ENCODE data around the gene ARL5C. TPM values are rescaled to one million over a fixed set of nuclear protein-coding genes. Genes with fewer than 3 reads are reported as not detected.
A peak's percentile ranks its signal among the peaks of the same experiment; 100 is the strongest.

The ARL5C gene
- polyA plus RNA-seq, 1 donor (not counting 4 experiments of a cell fraction or from before 2014, with no cell fraction given), result not detected

DNA sequence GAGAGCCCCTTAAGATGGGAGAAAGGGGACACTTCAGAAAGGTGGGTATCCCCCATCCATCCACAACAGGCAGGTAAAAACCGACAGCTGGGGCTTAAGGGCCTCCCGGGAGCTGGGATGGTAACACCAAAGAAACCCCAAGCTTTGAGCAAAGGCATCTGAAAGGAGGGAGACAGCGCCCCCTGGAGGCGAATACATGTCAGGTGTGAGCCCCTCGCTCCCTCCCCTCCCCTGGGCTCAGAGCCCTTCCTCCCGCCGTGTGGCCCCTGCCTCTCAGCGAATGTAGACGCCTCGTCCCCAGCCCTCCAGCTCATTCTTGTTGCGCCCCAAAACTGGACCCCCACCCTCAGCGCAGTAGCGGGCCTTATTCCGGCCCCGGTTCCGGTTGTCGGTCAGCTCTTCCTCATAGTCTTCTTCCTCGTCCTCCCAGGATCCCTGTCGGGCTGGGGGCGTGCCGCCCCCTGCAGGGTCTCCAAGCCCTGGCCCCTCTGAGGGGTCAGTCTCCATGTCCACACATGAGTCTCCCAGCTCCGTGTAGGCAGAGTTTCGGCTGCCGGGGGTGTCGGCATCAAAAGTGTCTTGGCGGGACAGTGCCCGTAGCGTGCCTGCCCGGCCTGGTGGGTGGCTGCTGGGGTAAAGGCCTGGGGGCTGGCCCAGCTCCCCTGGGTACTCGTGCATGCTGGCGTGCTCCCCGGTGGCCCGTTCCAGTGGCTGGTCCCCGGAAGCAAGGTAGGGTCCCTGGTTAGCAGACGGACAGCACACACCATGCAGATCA lies 9.1 kb upstream of the ARL5C start:
- FAIRE-seq, result no peak

DNA sequence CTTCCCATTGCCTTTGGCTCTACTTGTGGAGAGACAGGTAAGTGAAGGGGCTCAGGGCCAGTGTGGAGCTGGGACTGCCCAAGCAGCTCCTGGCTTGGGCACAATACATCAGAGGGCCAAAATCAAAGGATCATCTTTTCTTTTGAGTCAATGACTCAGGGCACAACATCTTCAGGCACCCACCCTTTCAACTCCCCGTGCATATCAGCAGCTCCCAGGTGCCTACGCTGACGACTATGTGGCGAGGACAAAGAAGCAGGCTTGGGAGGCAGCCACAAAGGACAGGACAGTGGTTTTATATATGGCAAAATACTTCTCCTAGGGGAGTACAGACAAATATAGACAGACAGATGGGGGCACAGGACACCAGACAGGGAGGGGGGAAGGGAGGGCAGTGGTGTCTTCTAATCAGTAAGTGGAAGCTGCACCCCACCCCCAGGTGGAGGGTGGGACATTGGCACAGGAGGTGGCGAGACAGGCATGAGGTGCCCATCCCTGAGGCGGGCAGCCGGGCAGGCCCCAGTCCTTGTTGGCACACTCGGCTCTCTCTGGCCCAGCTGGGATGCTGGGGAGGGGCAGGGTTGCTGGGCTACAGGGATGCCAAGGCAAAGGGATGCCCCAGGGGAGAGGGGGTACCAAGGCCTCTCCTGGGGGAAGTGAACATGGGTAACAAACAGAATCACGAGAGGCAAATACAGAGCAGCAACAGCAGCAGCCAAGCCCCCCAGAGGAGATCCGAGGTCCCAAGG lies 7.7 kb upstream of the ARL5C start:
- dilution Hi-C loops (cut with MboI; ENCODE audit: extremely low pct_ligation_motif_present, low sequenced_read_pairs), result no loop called here
- Histone ChIP-seq H3K9me1 (ENCODE audit: control insufficient read depth, extremely low read depth, insufficient read depth, low read length) (no peaks in the 10 kb centered on the region), H3K4me1 (ENCODE audit: control insufficient read depth, extremely low read depth, insufficient read depth, low read length) (peaks cover 5% of the 10 kb centered on the region), H4K20me1 (ENCODE audit: control insufficient read depth, extremely low read depth, insufficient read depth, low read length) (peaks cover 3% of the 10 kb centered on the region), H3K4me3 (ENCODE audit: control insufficient read depth in 2 of 3, extremely low read depth in 1 of 3, insufficient read depth in 2 of 3, low read depth in 1 of 3, low read length in 3 of 3) (no peak overlapping the region), H3K9ac (ENCODE audit: control insufficient read depth, extremely low read depth, insufficient read depth, low read length) (no peak overlapping the region), H3K36me3 (ENCODE audit: control insufficient read depth in 2 of 2, extremely low read depth in 1 of 2, insufficient read depth in 2 of 2, low read length in 2 of 2) (peaks cover 15 to 18% of the 10 kb centered on the region in 2 experiments), H3K27ac (ENCODE audit: control insufficient read depth, insufficient read depth, low read length) (no peak overlapping the region), H3K4me2 (ENCODE audit: control insufficient read depth, extremely low read depth, insufficient read depth, low read depth, low read length) (no peak overlapping the region), H3K79me2 (ENCODE audit: control insufficient read depth, insufficient read depth, low read length) (no peaks in the 10 kb centered on the region), H3K9me3 (ENCODE audit: control insufficient read depth, low read depth, low read length) (no peaks in the 10 kb centered on the region), H2AFZ (ENCODE audit: control insufficient read depth, low read length) (no peak overlapping the region), H3K27me3 (ENCODE audit: control insufficient read depth, extremely low read depth, insufficient read depth, low read length) (peaks cover 3% of the 10 kb centered on the region)
- DNase-seq (ENCODE audit: low read depth, low spot score) (no peak), FAIRE-seq (no peak)
- TF ChIP-seq, protein P1, sequence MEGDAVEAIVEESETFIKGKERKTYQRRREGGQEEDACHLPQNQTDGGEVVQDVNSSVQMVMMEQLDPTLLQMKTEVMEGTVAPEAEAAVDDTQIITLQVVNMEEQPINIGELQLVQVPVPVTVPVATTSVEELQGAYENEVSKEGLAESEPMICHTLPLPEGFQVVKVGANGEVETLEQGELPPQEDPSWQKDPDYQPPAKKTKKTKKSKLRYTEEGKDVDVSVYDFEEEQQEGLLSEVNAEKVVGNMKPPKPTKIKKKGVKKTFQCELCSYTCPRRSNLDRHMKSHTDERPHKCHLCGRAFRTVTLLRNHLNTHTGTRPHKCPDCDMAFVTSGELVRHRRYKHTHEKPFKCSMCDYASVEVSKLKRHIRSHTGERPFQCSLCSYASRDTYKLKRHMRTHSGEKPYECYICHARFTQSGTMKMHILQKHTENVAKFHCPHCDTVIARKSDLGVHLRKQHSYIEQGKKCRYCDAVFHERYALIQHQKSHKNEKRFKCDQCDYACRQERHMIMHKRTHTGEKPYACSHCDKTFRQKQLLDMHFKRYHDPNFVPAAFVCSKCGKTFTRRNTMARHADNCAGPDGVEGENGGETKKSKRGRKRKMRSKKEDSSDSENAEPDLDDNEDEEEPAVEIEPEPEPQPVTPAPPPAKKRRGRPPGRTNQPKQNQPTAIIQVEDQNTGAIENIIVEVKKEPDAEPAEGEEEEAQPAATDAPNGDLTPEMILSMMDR (optimal IDR thresholded peaks at IDR 0.05 in 1 of 3, IDR thresholded peaks at IDR 0.05 in 1 of 3, conservative IDR thresholded peaks at IDR 0.05 in 1 of 3; ENCODE audit: extremely low read depth in 1 of 3, insufficient read depth in 2 of 3, low read length in 3 of 3), result no peak
- no peak for TF ChIP-seq EZH2 (IDR thresholded peaks at IDR 0.05; ENCODE audit: low read length)

More for the DNA sequence above, 9.1 kb upstream of the ARL5C start:
- Histone ChIP-seq H3K9me3 (ENCODE audit: control insufficient read depth, low read depth, low read length) (no peaks in the 10 kb centered on the region), H2AFZ (ENCODE audit: control insufficient read depth, low read length) (no peak overlapping the region), H3K4me2 (ENCODE audit: control insufficient read depth, extremely low read depth, insufficient read depth, low read depth, low read length) (no peak overlapping the region), H3K79me2 (ENCODE audit: control insufficient read depth, insufficient read depth, low read length) (no peaks in the 10 kb centered on the region), H3K4me3 (ENCODE audit: control insufficient read depth in 2 of 3, extremely low read depth in 1 of 3, insufficient read depth in 2 of 3, low read depth in 1 of 3, low read length in 3 of 3) (no peak overlapping the region), H3K9ac (ENCODE audit: control insufficient read depth, extremely low read depth, insufficient read depth, low read length) (no peak overlapping the region), H3K4me1 (ENCODE audit: control insufficient read depth, extremely low read depth, insufficient read depth, low read length) (peaks cover 7% of the 10 kb centered on the region), H3K9me1 (ENCODE audit: control insufficient read depth, extremely low read depth, insufficient read depth, low read length) (no peaks in the 10 kb centered on the region), H3K27ac (ENCODE audit: control insufficient read depth, insufficient read depth, low read length) (no peak overlapping the region), H3K27me3 (ENCODE audit: control insufficient read depth, extremely low read depth, insufficient read depth, low read length) (no peaks in the 10 kb centered on the region), H4K20me1 (ENCODE audit: control insufficient read depth, extremely low read depth, insufficient read depth, low read length) (peaks cover 3% of the 10 kb centered on the region), H3K36me3 (ENCODE audit: control insufficient read depth in 2 of 2, extremely low read depth in 1 of 2, insufficient read depth in 2 of 2, low read length in 2 of 2) (peaks cover 15 to 18% of the 10 kb centered on the region in 2 experiments)
- dilution Hi-C loops (cut with MboI; ENCODE audit: extremely low pct_ligation_motif_present, low sequenced_read_pairs), result no loop called here
- no peak for TF ChIP-seq EZH2 (IDR thresholded peaks at IDR 0.05; ENCODE audit: low read length)
- TF ChIP-seq, protein P1 (optimal IDR thresholded peaks at IDR 0.05 in 1 of 3, IDR thresholded peaks at IDR 0.05 in 1 of 3, conservative IDR thresholded peaks at IDR 0.05 in 1 of 3; ENCODE audit: extremely low read depth in 1 of 3, insufficient read depth in 2 of 3, low read length in 3 of 3), result peak; percentile 89 to 92 (median 89)
- no peak for DNase-seq (ENCODE audit: low read depth, low spot score)
